ENCODE data around the gene TMEM121B. TPM values are rescaled to one million over a fixed set of nuclear protein-coding genes. Genes with fewer than 3 reads are reported as not detected.

The TMEM121B gene
- total and polyA plus RNA-seq, 2 of the 13 experiments (the other 11 are each of a cell fraction or from before 2014, with no cell fraction given) = not detected

GRCh38 chr22:17074648-17075002 is 46.5 kb downstream of the TMEM121B start:
- no TSS peak for BruUV-seq (replicated peaks)
- ChIA-PET CTCF (ENCODE audit: low intra/inter-chr PET ratio, low total read pairs) (interaction anchor here (1.1 to 2.1 kb wide), 5 partner anchors 21 to 427 kb away, joined by 4 to 17 read pairs (median 9); no protein-coding TSS in a partner anchor), POLR2A (interaction anchor here (1.1 to 1.5 kb wide), 2 partner anchors 10 to 97 kb away, joined by 3 to 7 read pairs; no protein-coding TSS in a partner anchor)
- ATAC-seq (no peak), FAIRE-seq (no peak), DNase-seq (ENCODE audit: low spot score) (no peak)
- Histone ChIP-seq H3K4me3 (replicated peaks in 1 of 3; ENCODE audit: insufficient read depth in 1 of 3, low read depth in 2 of 3, low read length in 3 of 3) (no peak overlapping the region), H3K4me2 (ENCODE audit: low read depth, low read length) (no peak overlapping the region), H3K36me3 (replicated peaks in 1 of 2; ENCODE audit: control insufficient read depth in 1 of 2, insufficient read depth in 2 of 2, low read length in 2 of 2) (no peaks in the 10 kb centered on the region), H3K27ac (ENCODE audit: extremely low read length, insufficient read depth, low read length) (no peak overlapping the region), H3K9ac (ENCODE audit: insufficient read depth, low read depth, low read length) (no peak overlapping the region), H4K20me1 (ENCODE audit: insufficient read depth, low read length) (no peaks in the 10 kb centered on the region), H3K79me2 (ENCODE audit: insufficient read depth, low read length) (no peaks in the 10 kb centered on the region), H3K9me3 (ENCODE audit: low read length) (no peaks in the 10 kb centered on the region), H3K4me1 (ENCODE audit: insufficient read depth, low read length) (no peaks in the 10 kb centered on the region), H3K27me3 (ENCODE audit: control insufficient read depth in 1 of 2, insufficient read depth in 2 of 2, low read length in 2 of 2) (no peaks in the 10 kb centered on the region), H2AFZ (ENCODE audit: low read length) (no peak overlapping the region)
- TF ChIP-seq ZBTB2 (CRISPR knock-in tag; IDR thresholded peaks at IDR 0.05; ENCODE audit: low read depth) (no peak), RELA (CRISPR knock-in tag; IDR thresholded peaks at IDR 0.05) (no peak), ISX (CRISPR knock-in tag; conservative IDR thresholded peaks at IDR 0.05) (no peak)
- in situ Hi-C loops (cut with HindIII; ENCODE audit: extremely low pct_ligation_motif_present, low pct_unique_long_range_greater_than_20kb) (loop anchor here (10.0 kb wide), 2 partner anchors 100 to 430 kb away; no protein-coding TSS in a partner anchor), intact Hi-C loops (cut with micrococcal nuclease; ENCODE audit: unreplicated experiment) (loop anchor here (1.0 to 2.0 kb wide), 3 partner anchors 21 to 427 kb away; no protein-coding TSS in a partner anchor)

- no peak for TF ChIP-seq POLR2G (IDR thresholded peaks at IDR 0.05; ENCODE audit: low read depth, low read length)
- TF ChIP-seq ZBTB2 (CRISPR knock-in tag; IDR thresholded peaks at IDR 0.05; ENCODE audit: low read depth) = no peak
- no peak for TF ChIP-seq ZNF101 (CRISPR knock-in tag; IDR thresholded peaks at IDR 0.05; ENCODE audit: borderline replicate concordance, low read depth)
- TF ChIP-seq CBX2 (IDR thresholded peaks at IDR 0.05; ENCODE audit: low read depth, low read length) = no peak
- TF ChIP-seq CBX2 (CRISPR knock-in tag; IDR thresholded peaks at IDR 0.05; ENCODE audit: low read depth) = no peak
- no peak for TF ChIP-seq ZNF550 (CRISPR knock-in tag; IDR thresholded peaks at IDR 0.05; ENCODE audit: borderline replicate concordance)
- no peak for TF ChIP-seq ARNT (IDR thresholded peaks at IDR 0.05)
- no peak for TF ChIP-seq NBN (conservative IDR thresholded peaks at IDR 0.05)
- TF ChIP-seq ZSCAN29 (CRISPR knock-in tag; conservative IDR thresholded peaks at IDR 0.05) = no peak
- no peak for TF ChIP-seq HOXA5 (CRISPR knock-in tag; IDR thresholded peaks at IDR 0.05)
- TF ChIP-seq JDP2 (CRISPR knock-in tag; IDR thresholded peaks at IDR 0.05; ENCODE audit: borderline replicate concordance) = no peak
- no peak for TF ChIP-seq ZNF18 (CRISPR knock-in tag; IDR thresholded peaks at IDR 0.05; ENCODE audit: insufficient replicate concordance)
- WGBS (ENCODE audit: low lambda C conversion rate) = 0% methylated on average over 1 of the region's 1 CpG
- Histone ChIP-seq H3K4me1 (ENCODE audit: insufficient read depth, low read length) (no peaks in the 10 kb centered on the region), H3K4me2 (ENCODE audit: low read depth, low read length) (no peak overlapping the region), H3K9ac (ENCODE audit: insufficient read depth, low read depth, low read length) (no peak overlapping the region), H3K36me3 (replicated peaks in 1 of 2; ENCODE audit: control insufficient read depth in 1 of 2, insufficient read depth in 2 of 2, low read length in 2 of 2) (no peaks in the 10 kb centered on the region), H3K27ac (ENCODE audit: extremely low read length, insufficient read depth, low read length) (no peak overlapping the region), H4K20me1 (ENCODE audit: insufficient read depth, low read length) (no peaks in the 10 kb centered on the region), H3K9me3 (ENCODE audit: low read length) (no peaks in the 10 kb centered on the region), H2AFZ (ENCODE audit: low read length) (no peak overlapping the region), H3K27me3 (ENCODE audit: control insufficient read depth in 1 of 2, insufficient read depth in 2 of 2, low read length in 2 of 2) (peaks cover 0 to 4% of the 10 kb centered on the region in 2 experiments; a peak in 1 of 5 replicates), H3K79me2 (ENCODE audit: insufficient read depth, low read length) (no peaks in the 10 kb centered on the region), H3K4me3 (replicated peaks in 1 of 3; ENCODE audit: insufficient read depth in 1 of 3, low read depth in 2 of 3, low read length in 3 of 3) (no peak overlapping the region)
- ChIA-PET CTCF (ENCODE audit: low intra/inter-chr PET ratio, low total read pairs) (no interaction called here), POLR2A (no interaction called here)
- ATAC-seq = no peak
- no peak for DNase-seq (ENCODE audit: low spot score)
- in situ Hi-C loops (cut with HindIII; ENCODE audit: extremely low pct_ligation_motif_present, low pct_unique_long_range_greater_than_20kb) = loop anchor here (10.0 kb wide), 2 partner anchors 102 to 432 kb away; no protein-coding TSS in a partner anchor
- intact Hi-C loops (cut with micrococcal nuclease; ENCODE audit: unreplicated experiment) = no loop called here
- FAIRE-seq = no peak
- BruUV-seq (replicated peaks) = no TSS peak
Observed at GRCh38 chr22:17072877-17073276, 48.3 kb downstream of the TMEM121B start.
